LNCaP clone FGC (cell line): ENCODE data around the gene SFTA2.

Experiments
- DNase-seq: peaks from one replicate; pipeline ENCODE4 v3.0.0-alpha.2; 2011; ENCODE audit warnings: low read depth
- H3K4me3 ChIP-seq: 2 replicates; pipeline ENCODE4 v1.5.1; 2011; ENCODE audit warnings: mild to moderate bottlenecking, low read depth, low read length, control low read depth
- CTCF ChIP-seq: IDR thresholded peaks from 2 replicates; pipeline ENCODE4 v1.5.1; 2012; ENCODE audit warnings: mild to moderate bottlenecking; ENCODE audit not compliant: control insufficient read depth, insufficient read depth; ENCODE audit errors: extremely low read depth

SFTA2 gene

GRCh38 chr6:30918670-30919069 is 13.3 kb downstream of the SFTA2 start:
- H3K4me3 ChIP-seq: no peak overlapping the region
- TF ChIP-seq CTCF: no peak
- no peak for DNase-seq

- TF ChIP-seq CTCF: no peak
- DNase-seq: no peak
- H3K4me3 ChIP-seq: no peak overlapping the region
Measured at GRCh38 chr6:30917487-30917886, 14.5 kb downstream of the SFTA2 start.

- H3K4me3 ChIP-seq: no peak overlapping the region
- no peak for DNase-seq
- no peak for TF ChIP-seq CTCF
Measured at GRCh38 chr6:30917041-30917440, 14.9 kb downstream of the SFTA2 start.

- TF ChIP-seq CTCF: peak; percentile 70
- H3K4me3 ChIP-seq: peak overlapping the region; percentile 58
- DNase-seq: peak; percentile 47
Measured at GRCh38 chr6:30915591-30915946, 16.4 kb downstream of the SFTA2 start.

- no peak for TF ChIP-seq CTCF
- H3K4me3 ChIP-seq: peak overlapping the region; percentile 58
- no peak for DNase-seq
Measured at GRCh38 chr6:30914854-30915590, 16.9 kb downstream of the SFTA2 start.

- H3K4me3 ChIP-seq: peak within 1 kb of the TSS; percentile 58
- peak; percentile 89 for DNase-seq
- TF ChIP-seq CTCF: peak; percentile 54
Measured at GRCh38 chr6:30914076-30914853, 17.7 kb downstream of the SFTA2 start, which contains the start of gene VARS2. VARS2 (plus strand) TSS chr6:30914238; CDS start chr6:30914837, 599 bp downstream.

GRCh38 chr6:30913721-30914075 is 18.3 kb downstream of the SFTA2 start:
- no peak for TF ChIP-seq CTCF
- H3K4me3 ChIP-seq: peak overlapping the region; percentile 58
- DNase-seq: no peak
